NCI-H1105 (cell line): ENCODE results near the gene GINS1.
A peak's percentile ranks its signal among the peaks of the same experiment; 100 is the strongest.
"Not testable (repeated sequence)": the region's sequence is repeated elsewhere in the genome, so short reads cannot be mapped to it uniquely, and the experiment has no call there.

Source experiments
- DNase-seq: peaks from one replicate; lab custom pipeline; 2025; lab: John Stamatoyannopoulos, UW

Gene GINS1

GRCh38 chr20:25389858-25390537 lies 17.5 kb upstream of the GINS1 start:
- peak; percentile 53 for DNase-seq

GRCh38 chr20:25390538-25391528 lies 16.6 kb upstream of the GINS1 start, which contains the start of gene ABHD12:
Gene ABHD12 (minus strand): TSS chr20:25390835. CDS start chr20:25390703, 132 bp downstream.
- peak; percentile 97 for DNase-seq

- DNase-seq = no peak
These were observed 13.2 kb upstream of the GINS1 start for GRCh38 chr20:25394276-25394675.

- DNase-seq = no peak
These were observed 12.5 kb upstream of the GINS1 start for GRCh38 chr20:25394996-25395395.

- no peak for DNase-seq
These were observed 10.4 kb upstream of the GINS1 start for GRCh38 chr20:25397096-25397495.

GRCh38 chr20:25397821-25398220 lies 9.7 kb upstream of the GINS1 start:
- DNase-seq = no peak

GRCh38 chr20:25398376-25399036 lies 9.0 kb upstream of the GINS1 start:
- no peak for DNase-seq

- peak; percentile 75 for DNase-seq
These were observed 8.4 kb upstream of the GINS1 start for GRCh38 chr20:25399037-25399430.

- DNase-seq = not testable (repeated sequence)
These were observed 7.2 kb upstream of the GINS1 start for GRCh38 chr20:25400291-25400732.

- no peak for DNase-seq
These were observed 4.9 kb upstream of the GINS1 start for GRCh38 chr20:25402583-25402982.

- no peak for DNase-seq
These were observed 686 bp downstream of the GINS1 start for GRCh38 chr20:25408170-25408547.

- no peak for DNase-seq
These were observed 1.4 kb downstream of the GINS1 start for GRCh38 chr20:25408890-25409289.

- DNase-seq = no peak
These were observed 11.3 kb downstream of the GINS1 start for GRCh38 chr20:25418776-25419175.

- no peak for DNase-seq
These were observed 13.6 kb downstream of the GINS1 start for GRCh38 chr20:25421102-25421501.

GRCh38 chr20:25422032-25422431 lies 14.6 kb downstream of the GINS1 start:
- DNase-seq = no peak

- DNase-seq = no peak
These were observed 17.1 kb downstream of the GINS1 start for GRCh38 chr20:25424536-25424935.

- DNase-seq = no peak
These were observed 29.7 kb downstream of the GINS1 start for GRCh38 chr20:25437153-25437581.

GRCh38 chr20:25439328-25439727 lies 31.9 kb downstream of the GINS1 start:
- no peak for DNase-seq

GRCh38 chr20:25444556-25444955 lies 37.1 kb downstream of the GINS1 start:
- no peak for DNase-seq

- DNase-seq = no peak
These were observed 40.2 kb downstream of the GINS1 start for GRCh38 chr20:25447671-25448070.

- no peak for DNase-seq
These were observed 44.9 kb downstream of the GINS1 start for GRCh38 chr20:25452333-25452732.

GRCh38 chr20:25453035-25453810 lies 45.8 kb downstream of the GINS1 start:
- peak; percentile 90 for DNase-seq
